Measurements from ENCODE around the gene KANTR.

GRCh38 chrX:53050841-53051240 lies 43.1 kb upstream of the KANTR start:
- TF ChIP-seq YY1 (IDR thresholded peaks at IDR 0.05; ENCODE audit: insufficient read depth, insufficient read length) (no peak), ZNF274 (IDR thresholded peaks at IDR 0.05; ENCODE audit: low read depth, low read length) (no peak)

Data from NT2/D1 (cell line).